Measurements from ENCODE around the gene AVPR1A.
"Not testable (repeated sequence)": the region's sequence is repeated elsewhere in the genome, so short reads cannot be mapped to it uniquely, and the experiment has no call there.

The AVPR1A gene

DNA sequence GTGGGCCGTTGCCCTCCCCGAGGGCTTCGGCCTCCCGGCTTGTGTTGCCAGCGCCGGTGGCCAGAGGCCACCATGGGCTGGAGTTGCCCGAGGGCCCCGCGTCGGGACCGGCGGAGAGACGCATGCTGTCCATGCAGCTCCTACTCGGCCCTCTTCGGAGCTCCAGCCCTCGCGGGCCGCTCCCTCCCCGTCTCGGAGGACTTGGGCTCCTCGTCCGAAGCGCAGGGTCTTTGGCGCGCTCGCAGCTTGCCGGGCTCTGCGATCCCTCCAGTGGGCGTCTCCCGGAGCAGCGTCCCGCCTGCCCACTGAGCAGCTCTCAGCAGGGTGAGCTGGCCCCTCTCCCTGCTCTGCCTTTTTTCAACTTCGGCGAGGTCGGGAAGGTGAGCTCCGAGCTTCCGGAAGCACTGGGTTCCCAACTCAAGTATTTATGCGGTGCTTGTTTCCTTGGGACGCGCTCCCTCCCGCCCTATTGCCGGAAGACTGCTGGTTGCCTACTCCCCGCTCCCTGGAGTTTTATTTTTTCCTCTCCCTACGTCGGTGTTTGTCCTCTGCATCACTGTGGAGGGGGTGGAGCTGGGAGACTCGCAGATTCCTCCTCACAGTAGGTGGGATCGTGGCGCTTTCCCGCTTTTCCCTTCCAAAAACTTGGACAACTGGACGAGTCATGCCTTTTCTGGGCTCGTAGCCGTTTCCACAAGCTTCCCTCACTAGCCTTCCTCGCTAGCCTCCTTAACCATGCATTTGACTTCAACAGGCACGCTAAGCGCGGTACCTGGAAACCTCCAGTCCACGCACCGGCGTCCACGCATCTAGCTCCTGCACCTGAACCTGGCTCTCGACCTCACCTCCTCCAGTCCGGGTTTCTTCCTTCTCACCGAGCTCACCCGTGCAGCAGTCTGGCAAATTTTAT, at the start of gene AVPR1A:
Gene AVPR1A, minus strand, starts transcription at position 489 of the 910 bp plus-strand sequence. Its CDS starts 365 bp downstream, at position 124.
- Histone ChIP-seq H3K36me3 (ENCODE audit: control insufficient read depth, insufficient read depth, low read length) (no peaks in the 10 kb centered on the region), H3K9ac (ENCODE audit: low read depth, low read length) (no peak within 1 kb of the TSS), H3K4me1 (ENCODE audit: control insufficient read depth, insufficient read depth, low read length) (no peaks in the 10 kb centered on the region), H3K4me3 (ENCODE audit: low read depth, low read length) (peak within 1 kb of the TSS; percentile 80), H3K9me3 (ENCODE audit: control insufficient read depth, insufficient read depth, low read length) (no peaks in the 10 kb centered on the region), H3K27me3 (ENCODE audit: control insufficient read depth, insufficient read depth, low read length) (peaks cover 60% of the 10 kb centered on the region)

DNA sequence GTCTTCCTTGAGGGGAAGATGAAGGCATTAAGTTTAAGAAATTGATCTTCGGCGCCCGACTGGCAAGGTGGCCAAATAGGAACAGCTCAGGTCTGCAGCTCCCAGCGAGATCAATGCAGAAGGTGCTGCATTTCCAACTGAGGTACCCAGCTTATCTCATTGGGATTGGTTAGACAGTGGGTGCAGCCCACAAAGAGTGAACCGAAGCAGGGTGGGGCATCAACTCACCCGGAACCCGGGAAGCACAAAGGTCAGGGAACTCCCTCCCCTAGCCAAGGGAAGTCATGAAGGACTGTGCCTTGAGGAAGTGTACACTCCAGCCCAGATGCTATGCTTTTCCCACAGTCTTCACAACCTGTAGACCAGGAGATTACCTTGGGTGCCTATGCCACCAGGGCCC, 45.2 kb upstream of the AVPR1A start:
- H3K27me3 ChIP-seq (ENCODE audit: control insufficient read depth, insufficient read depth, low read length) = no peaks in the 10 kb centered on the region
- H3K4me1 ChIP-seq (ENCODE audit: control insufficient read depth, insufficient read depth, low read length) = no peaks in the 10 kb centered on the region
- no peak overlapping the region for H3K9ac ChIP-seq (ENCODE audit: low read depth, low read length)
- no peaks in the 10 kb centered on the region for H3K36me3 ChIP-seq (ENCODE audit: control insufficient read depth, insufficient read depth, low read length)
- no peak overlapping the region for H3K4me3 ChIP-seq (ENCODE audit: low read depth, low read length)
- H3K9me3 ChIP-seq (ENCODE audit: control insufficient read depth, insufficient read depth, low read length) = no peaks in the 10 kb centered on the region

DNA sequence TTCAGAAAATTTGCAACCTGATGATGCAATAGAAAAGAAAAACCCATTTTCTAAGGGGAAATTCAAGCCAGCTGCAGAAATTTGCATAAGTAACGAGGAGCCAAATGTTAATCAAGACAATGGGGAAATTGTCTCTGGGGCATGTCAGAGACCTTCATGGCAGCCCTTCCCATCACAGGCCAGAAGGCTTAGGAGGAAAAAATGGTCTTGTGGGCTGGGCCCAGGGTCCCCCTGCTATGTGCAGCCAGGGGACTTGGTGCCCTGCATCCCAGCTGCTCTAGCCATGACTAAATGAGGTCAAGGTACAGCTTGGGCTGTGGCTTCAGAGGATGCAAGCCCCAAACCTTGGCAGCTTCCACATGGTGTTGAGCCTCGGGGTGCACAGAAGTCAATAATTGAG, 28.2 kb upstream of the AVPR1A start:
- Histone ChIP-seq H3K9ac (ENCODE audit: low read depth, low read length) (no peak overlapping the region), H3K9me3 (ENCODE audit: control insufficient read depth, insufficient read depth, low read length) (peaks cover 3% of the 10 kb centered on the region), H3K4me3 (ENCODE audit: low read depth, low read length) (no peak overlapping the region), H3K36me3 (ENCODE audit: control insufficient read depth, insufficient read depth, low read length) (no peaks in the 10 kb centered on the region), H3K4me1 (ENCODE audit: control insufficient read depth, insufficient read depth, low read length) (no peaks in the 10 kb centered on the region), H3K27me3 (ENCODE audit: control insufficient read depth, insufficient read depth, low read length) (no peaks in the 10 kb centered on the region)

- Histone ChIP-seq H3K4me3 (ENCODE audit: low read depth, low read length) (no peak overlapping the region), H3K9me3 (ENCODE audit: control insufficient read depth, insufficient read depth, low read length) (no peaks in the 10 kb centered on the region), H3K27me3 (ENCODE audit: control insufficient read depth, insufficient read depth, low read length) (no peaks in the 10 kb centered on the region), H3K9ac (ENCODE audit: low read depth, low read length) (no peak overlapping the region), H3K36me3 (ENCODE audit: control insufficient read depth, insufficient read depth, low read length) (no peaks in the 10 kb centered on the region), H3K4me1 (ENCODE audit: control insufficient read depth, insufficient read depth, low read length) (no peaks in the 10 kb centered on the region)
These were observed 19.3 kb upstream of the AVPR1A start for GRCh38 chr12:63170321-63170720.

DNA sequence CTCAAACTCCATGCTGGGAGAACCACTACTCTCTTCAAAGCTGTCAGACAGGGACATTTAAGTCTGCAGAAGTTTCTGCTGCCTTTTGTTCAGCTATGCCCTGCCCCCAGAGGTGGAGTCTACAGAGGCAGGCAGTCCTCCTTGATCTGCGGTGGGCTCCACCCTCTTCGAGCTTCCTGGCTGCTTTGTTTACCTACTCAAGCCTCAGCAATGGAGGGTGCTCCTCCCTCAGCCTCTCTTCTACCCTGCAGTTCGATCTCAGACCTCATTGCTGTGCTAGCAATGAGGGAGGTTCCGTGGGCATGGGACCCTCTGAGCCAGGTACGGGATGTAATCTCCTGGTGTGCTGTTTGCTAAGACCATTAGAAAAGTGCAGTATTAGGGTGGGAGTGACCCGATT, 16.7 kb upstream of the AVPR1A start:
- not testable (repeated sequence) for H3K36me3 ChIP-seq (ENCODE audit: control insufficient read depth, insufficient read depth, low read length); H3K9ac ChIP-seq (ENCODE audit: low read depth, low read length); H3K4me1 ChIP-seq (ENCODE audit: control insufficient read depth, insufficient read depth, low read length); H3K27me3 ChIP-seq (ENCODE audit: control insufficient read depth, insufficient read depth, low read length); H3K9me3 ChIP-seq (ENCODE audit: control insufficient read depth, insufficient read depth, low read length); H3K4me3 ChIP-seq (ENCODE audit: low read depth, low read length)

DNA sequence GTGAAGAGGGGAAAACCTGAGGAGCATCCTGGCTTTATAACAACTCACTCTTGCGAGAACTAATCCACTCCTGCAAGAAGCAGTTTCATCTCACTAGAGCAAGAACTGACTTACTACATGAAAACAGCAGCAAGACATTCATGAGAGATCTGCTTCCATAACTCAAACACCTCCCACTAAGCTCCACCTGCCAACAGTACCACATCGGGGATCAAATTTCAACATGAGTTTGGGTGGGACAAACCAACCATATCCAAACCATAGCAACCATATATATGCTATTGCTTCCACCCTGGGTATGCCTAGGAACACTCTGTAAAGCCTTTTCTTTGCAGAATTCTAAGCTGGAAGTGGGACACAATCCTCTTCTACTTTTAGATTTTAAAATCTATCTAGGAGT, 13.9 kb upstream of the AVPR1A start:
- no peak overlapping the region for H3K9ac ChIP-seq (ENCODE audit: low read depth, low read length)
- no peaks in the 10 kb centered on the region for H3K4me1 ChIP-seq (ENCODE audit: control insufficient read depth, insufficient read depth, low read length)
- no peaks in the 10 kb centered on the region for H3K36me3 ChIP-seq (ENCODE audit: control insufficient read depth, insufficient read depth, low read length)
- no peaks in the 10 kb centered on the region for H3K27me3 ChIP-seq (ENCODE audit: control insufficient read depth, insufficient read depth, low read length)
- H3K4me3 ChIP-seq (ENCODE audit: low read depth, low read length) = no peak overlapping the region
- H3K9me3 ChIP-seq (ENCODE audit: control insufficient read depth, insufficient read depth, low read length) = no peaks in the 10 kb centered on the region

- H3K4me1 ChIP-seq (ENCODE audit: control insufficient read depth, insufficient read depth, low read length) = no peaks in the 10 kb centered on the region
- no peak overlapping the region for H3K9ac ChIP-seq (ENCODE audit: low read depth, low read length)
- H3K27me3 ChIP-seq (ENCODE audit: control insufficient read depth, insufficient read depth, low read length) = no peaks in the 10 kb centered on the region
- no peak overlapping the region for H3K4me3 ChIP-seq (ENCODE audit: low read depth, low read length)
- H3K36me3 ChIP-seq (ENCODE audit: control insufficient read depth, insufficient read depth, low read length) = no peaks in the 10 kb centered on the region
- no peaks in the 10 kb centered on the region for H3K9me3 ChIP-seq (ENCODE audit: control insufficient read depth, insufficient read depth, low read length)
These were observed 12.5 kb upstream of the AVPR1A start for GRCh38 chr12:63163541-63163940.

- Histone ChIP-seq H3K4me1 (ENCODE audit: control insufficient read depth, insufficient read depth, low read length) (no peaks in the 10 kb centered on the region), H3K4me3 (ENCODE audit: low read depth, low read length) (no peak overlapping the region), H3K27me3 (ENCODE audit: control insufficient read depth, insufficient read depth, low read length) (peaks cover 23% of the 10 kb centered on the region), H3K36me3 (ENCODE audit: control insufficient read depth, insufficient read depth, low read length) (no peaks in the 10 kb centered on the region), H3K9ac (ENCODE audit: low read depth, low read length) (no peak overlapping the region), H3K9me3 (ENCODE audit: control insufficient read depth, insufficient read depth, low read length) (no peaks in the 10 kb centered on the region)
These were observed 4.4 kb upstream of the AVPR1A start for GRCh38 chr12:63155375-63155774.

GRCh38 chr12:63154560-63154959, 3.6 kb upstream of the AVPR1A start:
- H3K4me1 ChIP-seq (ENCODE audit: control insufficient read depth, insufficient read depth, low read length) = no peaks in the 10 kb centered on the region
- no peak overlapping the region for H3K4me3 ChIP-seq (ENCODE audit: low read depth, low read length)
- no peak overlapping the region for H3K9ac ChIP-seq (ENCODE audit: low read depth, low read length)
- H3K36me3 ChIP-seq (ENCODE audit: control insufficient read depth, insufficient read depth, low read length) = no peaks in the 10 kb centered on the region
- H3K9me3 ChIP-seq (ENCODE audit: control insufficient read depth, insufficient read depth, low read length) = no peaks in the 10 kb centered on the region
- peaks cover 31% of the 10 kb centered on the region for H3K27me3 ChIP-seq (ENCODE audit: control insufficient read depth, insufficient read depth, low read length)

- Histone ChIP-seq H3K9ac (ENCODE audit: low read depth, low read length) (no peak overlapping the region), H3K4me1 (ENCODE audit: control insufficient read depth, insufficient read depth, low read length) (no peaks in the 10 kb centered on the region), H3K36me3 (ENCODE audit: control insufficient read depth, insufficient read depth, low read length) (no peaks in the 10 kb centered on the region), H3K27me3 (ENCODE audit: control insufficient read depth, insufficient read depth, low read length) (peaks cover 52% of the 10 kb centered on the region), H3K4me3 (ENCODE audit: low read depth, low read length) (no peak overlapping the region), H3K9me3 (ENCODE audit: control insufficient read depth, insufficient read depth, low read length) (no peaks in the 10 kb centered on the region)
These were observed 1.3 kb upstream of the AVPR1A start for GRCh38 chr12:63152321-63152700.

DNA sequence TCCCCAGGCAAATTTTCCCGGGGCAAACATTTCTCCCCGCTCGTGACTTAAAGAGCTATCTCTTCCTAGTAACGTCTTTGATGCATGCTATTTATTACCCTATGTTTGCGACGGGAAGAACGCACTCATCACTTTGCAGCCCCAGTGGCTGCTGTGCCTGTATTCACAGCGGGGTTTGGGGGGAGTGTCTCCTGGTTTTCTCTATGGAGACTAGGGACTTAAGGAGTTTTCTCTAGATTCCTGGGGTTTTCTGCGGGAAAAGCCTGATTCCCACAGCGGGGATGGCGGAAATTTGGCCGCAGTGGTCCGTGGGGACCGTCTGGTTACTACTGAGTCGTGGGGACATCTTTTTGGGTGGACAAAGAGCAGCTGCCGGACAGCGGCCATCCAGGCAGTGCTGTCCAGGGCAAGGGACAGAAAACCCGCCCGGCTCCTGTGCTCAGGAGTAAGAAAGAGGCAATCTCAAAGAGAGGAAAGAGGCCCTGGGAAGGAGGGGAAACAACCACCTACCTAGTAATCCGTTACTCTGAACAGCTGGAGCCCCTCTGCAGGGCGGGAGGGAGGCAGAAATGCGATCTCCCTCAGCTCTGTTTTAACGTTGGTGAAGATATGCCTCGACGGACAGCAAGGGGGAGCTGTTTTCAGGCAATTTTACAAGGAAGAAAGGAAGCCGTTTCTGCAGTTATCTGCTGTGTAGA, 771 bp upstream of the AVPR1A start:
- H3K4me3 ChIP-seq (ENCODE audit: low read depth, low read length) = peak overlapping the region; percentile 80
- peaks cover 56% of the 10 kb centered on the region for H3K27me3 ChIP-seq (ENCODE audit: control insufficient read depth, insufficient read depth, low read length)
- H3K9ac ChIP-seq (ENCODE audit: low read depth, low read length) = no peak overlapping the region
- H3K9me3 ChIP-seq (ENCODE audit: control insufficient read depth, insufficient read depth, low read length) = no peaks in the 10 kb centered on the region
- H3K4me1 ChIP-seq (ENCODE audit: control insufficient read depth, insufficient read depth, low read length) = no peaks in the 10 kb centered on the region
- no peaks in the 10 kb centered on the region for H3K36me3 ChIP-seq (ENCODE audit: control insufficient read depth, insufficient read depth, low read length)
